Transverse colon (tissue), 4 donors: ENCODE data around the gene EML4. TPM values are rescaled to one million over a fixed set of nuclear protein-coding genes. Genes with fewer than 3 reads are reported as not detected.

Experiments used
- DNase-seq: peaks from one replicate; pipeline ENCODE4 v3.0.0-alpha.2; 2019
- H3K27ac ChIP-seq, 4 donors: fragments of 200-600 bp; sonication (generic); 2 replicates each; pipeline ENCODE4 v1.5.1; 2016 to 2018; ENCODE audit warnings: inconsistent platforms in 4 of 4
- H3K27me3 ChIP-seq: fragments of 200-600 bp; sonication (generic); 2 replicates; pipeline ENCODE4 v1.5.1; 2017; ENCODE audit warnings: inconsistent platforms
- H3K36me3 ChIP-seq, 4 donors: fragments of 200-600 bp; sonication (generic); 2 replicates each; pipeline ENCODE4 v1.5.1; 2017 to 2019; ENCODE audit warnings: inconsistent platforms in 4 of 4
- H3K4me1 ChIP-seq, 4 donors: fragments of 200-600 bp; sonication (generic); 2 replicates each; pipeline ENCODE4 v1.5.1; 2017 to 2020; ENCODE audit warnings: inconsistent platforms in 4 of 4
- H3K4me3 ChIP-seq, 4 donors: fragments of 200-600 bp; sonication (generic); 1 replicate in 1 of 4; 2 replicates in 3 of 4; pipeline versions ENCODE4 v1.5.1 to v1.6.1; 2017 to 2019; ENCODE audit warnings: inconsistent platforms in 4 of 4
- H3K9me3 ChIP-seq, 2 donors: fragments of 200-600 bp; sonication (generic); 2 replicates each; pipeline ENCODE4 v1.5.1; 2017 to 2019; ENCODE audit warnings: inconsistent platforms in 2 of 2
- CTCF ChIP-seq, 5 experiments: fragments of 200-600 bp in 3 of 5; fragments of 450-650 bp in 2 of 5; sonication (generic) in 3 of 5; IDR thresholded peaks; 1 replicate in 2 of 5; 2 replicates in 3 of 5; pipeline ENCODE4 v1.5.1; 2016 to 2017; ENCODE audit warnings: antibody characterized with exemption in 5 of 5, inconsistent platforms in 3 of 5, mild to moderate bottlenecking in 2 of 5, moderate library complexity in 1 of 5
- EP300 ChIP-seq: sonication (generic); formaldehyde crosslinking; IDR thresholded peaks from one replicate; pipeline ENCODE4 v1.6.1; 2017; ENCODE audit warnings: antibody characterized with exemption, low read depth
- POLR2A ChIP-seq: fragments of 450-650 bp; IDR thresholded peaks from one replicate; pipeline ENCODE4 v1.6.1; 2016; ENCODE audit warnings: antibody characterized with exemption, mild to moderate bottlenecking, moderate library complexity
- POLR2AphosphoS5 ChIP-seq, 3 donors: sonication (generic); formaldehyde crosslinking; IDR thresholded peaks; one replicate each; pipeline ENCODE4 v1.6.1; 2016; ENCODE audit warnings: antibody characterized with exemption in 3 of 3
- WGBS, 2 donors: methylation state at CpG; one replicate each; pipeline ENCODE4 v1.1.5; 2018; ENCODE audit warnings: low coverage in 1 of 2; 5-methylcytosine and 5-hydroxymethylcytosine counted together
- in situ Hi-C, 4 donors: fragments of 200-750 bp; cut with MboI; loops; one replicate each; pipeline versions ENCODE4 v1.15.0 to v1.15.1; 2017; ENCODE audit warnings: low sequenced_read_pairs in 3 of 4, low pct_ligation_motif_present in 1 of 4, low pct_unique_long_range_greater_than_20kb in 1 of 4
- intact Hi-C: fragments of 100-400 bp; cut with DNase I; formaldehyde crosslinking; loops from one replicate; pipeline ENCODE4 v1.15.1; 2023; ENCODE audit warnings: low total_unique reads
- total RNA-seq, 4 donors: library from RNA; depleted of rRNA; stranded (reverse); fragments of >200 nt; gene quantifications; one replicate each; pipeline ENCODE4 v1.1.0, GENCODE V29; 2016

Gene EML4
- total RNA-seq, 4 donors from 2014 or later: 49.7 to 91.5 (median 67.5) TPM

GRCh38 chr2:42199002-42199401 lies 29.8 kb downstream of the EML4 start:
- no peak for TF ChIP-seq POLR2A
- TF ChIP-seq POLR2AphosphoS5 (IDR thresholded peaks at IDR 0.05): no peak
- TF ChIP-seq EP300: no peak
- TF ChIP-seq CTCF (IDR thresholded peaks at IDR 0.05): no peak
- Histone ChIP-seq H3K4me1 (peaks cover under 1 to 55% (median 28%) of the 10 kb centered on the region in 4 donors), H3K27ac (no peak overlapping the region), H3K9me3 (no peaks in the 10 kb centered on the region), H3K36me3 (no peaks in the 10 kb centered on the region), H3K27me3 (no peaks in the 10 kb centered on the region), H3K4me3 (no peak overlapping the region)
- 79 to 88% methylated on average over 2 of the region's 2 CpGs for WGBS, 2 donors
- intact Hi-C loops (no loop called here), in situ Hi-C loops (loop anchor here in 2 of 4 donors (10.0 kb wide), 1 partner anchor 104 kb away; no protein-coding TSS in a partner anchor)
- DNase-seq: no peak

GRCh38 chr2:42199626-42200025 lies 30.5 kb downstream of the EML4 start:
- no peaks in the 10 kb centered on the region for H3K36me3 ChIP-seq
- TF ChIP-seq POLR2A (no peak), EP300 (no peak), CTCF (IDR thresholded peaks at IDR 0.05) (no peak), POLR2AphosphoS5 (IDR thresholded peaks at IDR 0.05) (no peak)
- no peak for DNase-seq
- no peak overlapping the region for H3K27ac ChIP-seq
- intact Hi-C loops (no loop called here), in situ Hi-C loops (loop anchor here in 2 of 4 donors (10.0 kb wide), 1 partner anchor 105 kb away; no protein-coding TSS in a partner anchor)
- WGBS, 2 donors: 93 to 98% methylated on average over 5 of the region's 5 CpGs
- H3K4me3 ChIP-seq: no peak overlapping the region
- H3K4me1 ChIP-seq: peaks cover 0 to 49% (median 26%) of the 10 kb centered on the region in 4 donors
- no peaks in the 10 kb centered on the region for H3K9me3 ChIP-seq
- H3K27me3 ChIP-seq: no peaks in the 10 kb centered on the region

GRCh38 chr2:42200926-42201855 lies 32.0 kb downstream of the EML4 start:
- 84 to 90% methylated on average over 3 to 5 of the region's 5 CpGs for WGBS, 2 donors
- intact Hi-C loops (no loop called here), in situ Hi-C loops (no loop called here)
- Histone ChIP-seq H3K4me1 (peaks cover 0 to 33% (median 14%) of the 10 kb centered on the region in 4 donors), H3K36me3 (no peaks in the 10 kb centered on the region), H3K9me3 (no peaks in the 10 kb centered on the region), H3K27ac (no peak overlapping the region), H3K27me3 (no peaks in the 10 kb centered on the region), H3K4me3 (no peak overlapping the region)
- TF ChIP-seq POLR2A: no peak
- TF ChIP-seq EP300: no peak
- no peak for TF ChIP-seq POLR2AphosphoS5 (IDR thresholded peaks at IDR 0.05)
- TF ChIP-seq CTCF (IDR thresholded peaks at IDR 0.05): no peak
- no peak for DNase-seq

- WGBS, 2 donors: 90% methylated on average over 2 of the region's 2 CpGs; no CpG with 5 or more reads in 1 of the 2 donors
- DNase-seq: no peak
- no peaks in the 10 kb centered on the region for H3K9me3 ChIP-seq
- in situ Hi-C loops (no loop called here), intact Hi-C loops (no loop called here)
- H3K4me3 ChIP-seq: no peak overlapping the region
- H3K36me3 ChIP-seq: no peaks in the 10 kb centered on the region
- H3K27ac ChIP-seq: no peak overlapping the region
- H3K4me1 ChIP-seq: peaks cover 0 to 19% (median 3%) of the 10 kb centered on the region in 4 donors
- no peak for TF ChIP-seq POLR2A
- no peak for TF ChIP-seq CTCF (IDR thresholded peaks at IDR 0.05)
- TF ChIP-seq POLR2AphosphoS5 (IDR thresholded peaks at IDR 0.05): no peak
- H3K27me3 ChIP-seq: no peaks in the 10 kb centered on the region
Measured at GRCh38 chr2:42202634-42203008, 33.5 kb downstream of the EML4 start.
